ENCODE data around the gene SPATC1L.
"Not testable (repeated sequence)": the region's sequence is repeated elsewhere in the genome, so short reads cannot be mapped to it uniquely, and the experiment has no call there.

Gene SPATC1L

DNA sequence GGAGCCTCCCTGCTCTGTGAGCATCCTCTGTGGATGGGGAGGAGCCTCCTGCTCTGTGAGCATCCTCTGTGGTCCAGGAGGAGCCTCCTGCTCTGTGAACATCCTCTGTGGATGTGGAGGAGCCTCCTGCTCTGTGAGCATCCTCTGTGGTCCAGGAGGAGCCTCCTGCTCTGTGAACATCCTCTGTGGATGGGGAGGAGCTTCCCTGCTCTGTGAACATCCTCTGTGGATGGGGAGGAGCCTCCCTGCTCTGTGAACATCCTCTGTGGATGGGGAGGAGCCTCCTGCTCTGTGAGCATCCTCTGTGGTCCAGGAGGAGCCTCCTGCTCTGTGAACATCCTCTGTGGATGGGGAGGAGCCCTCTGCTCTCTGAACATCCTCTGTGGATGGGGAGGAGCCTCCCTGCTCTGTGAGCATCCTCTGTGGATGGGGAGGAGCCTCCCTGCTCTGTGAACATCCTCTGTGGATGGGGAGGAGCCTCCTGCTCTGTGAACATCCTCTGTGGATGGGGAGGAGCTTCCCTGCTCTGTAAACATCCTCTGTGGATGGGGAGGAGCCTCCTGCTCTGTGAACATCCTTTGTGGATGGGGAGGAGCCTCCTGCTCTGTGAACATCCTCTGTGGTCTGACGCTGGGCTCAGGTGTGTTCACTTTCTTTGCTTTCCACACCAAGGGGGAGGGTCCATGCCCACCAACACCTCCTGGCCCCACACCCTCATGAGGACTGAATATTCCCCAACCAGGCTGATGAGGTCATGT is 13.6 kb downstream of the SPATC1L start:
- ATAC-seq, H3K4me3 Mint-ChIP-seq, DNase-seq, H3K4me1 Mint-ChIP-seq: not testable (repeated sequence)
- H3K9me3 Mint-ChIP-seq = peaks cover 14 to 23% of the 10 kb centered on the region in 2 donors
- H3K27me3 Mint-ChIP-seq = peaks cover 19% of the 10 kb centered on the region
- peak overlapping the region; percentile 29 to 63 for H3K27ac Mint-ChIP-seq

DNA sequence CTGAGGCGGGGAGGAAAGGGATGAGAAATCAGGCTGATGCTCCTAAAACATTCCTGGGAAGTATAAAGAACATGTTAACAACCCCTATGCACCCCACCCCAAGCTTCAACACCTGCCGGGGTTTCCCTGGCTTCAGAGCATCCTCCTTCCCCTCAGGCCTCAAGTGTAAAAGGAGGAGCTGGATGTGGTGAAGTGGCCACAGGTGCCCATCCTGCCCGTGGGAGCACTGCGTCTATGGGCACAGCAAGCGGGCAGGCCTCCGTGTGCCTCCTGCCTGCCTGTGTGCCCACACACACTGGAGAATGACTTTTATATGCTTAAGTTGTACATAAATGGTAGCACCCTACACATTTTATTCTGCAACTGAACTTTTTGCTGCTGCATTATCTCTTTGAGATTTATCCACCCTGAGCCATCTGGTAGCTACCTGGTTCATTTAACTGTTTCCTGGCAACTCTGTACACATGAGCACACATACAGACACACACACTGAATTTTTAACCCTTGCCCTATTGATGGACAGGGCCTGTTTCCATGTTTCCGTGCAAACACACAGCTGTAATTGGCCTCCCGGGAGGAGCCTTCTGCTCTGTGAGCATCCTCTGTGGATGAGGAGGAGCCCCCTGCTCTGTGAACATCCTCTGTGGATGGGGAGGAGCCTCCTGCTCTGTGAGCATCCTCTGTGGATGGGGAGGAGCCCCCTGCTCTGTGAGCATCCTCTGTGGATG is 15.4 kb downstream of the SPATC1L start:
- no peak for ATAC-seq
- H3K4me3 Mint-ChIP-seq = no peak overlapping the region
- H3K9me3 Mint-ChIP-seq = peaks cover 0 to 8% of the 10 kb centered on the region in 2 donors
- peaks cover 5% of the 10 kb centered on the region for H3K27me3 Mint-ChIP-seq
- H3K4me1 Mint-ChIP-seq = peaks cover 8% of the 10 kb centered on the region
- H3K27ac Mint-ChIP-seq = no peak overlapping the region
- DNase-seq = no peak

DNA sequence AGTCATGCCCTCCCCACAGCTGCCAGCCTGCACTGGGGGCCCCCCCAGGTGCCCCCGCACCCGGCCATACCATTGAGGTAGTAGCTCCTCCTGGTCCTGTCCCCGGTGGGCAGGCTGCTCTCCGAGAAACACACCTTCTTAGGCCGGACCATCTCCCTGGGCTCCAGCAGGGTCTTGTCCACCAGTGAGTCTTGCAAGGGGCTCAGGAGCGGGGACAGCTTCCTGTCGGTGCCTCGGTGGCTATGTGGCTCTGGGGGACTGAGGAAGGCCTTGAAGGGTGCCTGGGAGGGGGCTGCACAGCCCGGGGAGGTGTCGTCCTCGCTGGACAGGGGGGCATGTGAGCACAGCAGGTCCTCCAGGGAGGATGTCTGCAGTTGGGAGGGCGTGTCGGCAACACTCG is 16.0 kb downstream of the SPATC1L start:
- H3K27me3 Mint-ChIP-seq = peaks cover 4% of the 10 kb centered on the region
- H3K9me3 Mint-ChIP-seq = peaks cover 0 to 2% of the 10 kb centered on the region in 2 donors
- no peak overlapping the region for H3K27ac Mint-ChIP-seq
- H3K4me1 Mint-ChIP-seq = peaks cover 8% of the 10 kb centered on the region
- no peak for DNase-seq
- no peak overlapping the region for H3K4me3 Mint-ChIP-seq
- ATAC-seq = no peak

DNA sequence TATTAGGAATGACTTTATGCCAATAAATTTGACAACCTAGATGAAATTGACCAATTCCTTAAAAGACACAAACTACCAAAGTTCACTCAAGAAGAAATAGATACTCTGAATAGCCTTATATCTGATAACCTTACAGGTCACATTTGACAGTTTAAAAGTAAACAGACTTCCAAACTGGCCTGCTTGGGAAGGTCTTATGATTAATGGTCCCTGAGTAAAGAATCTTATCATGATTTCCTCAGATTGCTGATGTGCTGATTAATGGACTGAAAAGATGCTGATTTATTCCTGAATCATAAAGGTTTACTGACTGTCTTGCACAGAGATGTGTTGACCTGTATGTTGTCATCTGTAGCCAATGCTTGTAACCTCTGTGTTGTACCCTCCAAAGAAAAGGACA is 19.2 kb downstream of the SPATC1L start:
- DNase-seq (no peak), ATAC-seq (no peak)
- Mint-ChIP-seq H3K4me3 (no peak overlapping the region), H3K9me3 (no peaks in the 10 kb centered on the region), H3K4me1 (no peaks in the 10 kb centered on the region), H3K27me3 (peaks cover 12% of the 10 kb centered on the region), H3K27ac (no peak overlapping the region)

DNA sequence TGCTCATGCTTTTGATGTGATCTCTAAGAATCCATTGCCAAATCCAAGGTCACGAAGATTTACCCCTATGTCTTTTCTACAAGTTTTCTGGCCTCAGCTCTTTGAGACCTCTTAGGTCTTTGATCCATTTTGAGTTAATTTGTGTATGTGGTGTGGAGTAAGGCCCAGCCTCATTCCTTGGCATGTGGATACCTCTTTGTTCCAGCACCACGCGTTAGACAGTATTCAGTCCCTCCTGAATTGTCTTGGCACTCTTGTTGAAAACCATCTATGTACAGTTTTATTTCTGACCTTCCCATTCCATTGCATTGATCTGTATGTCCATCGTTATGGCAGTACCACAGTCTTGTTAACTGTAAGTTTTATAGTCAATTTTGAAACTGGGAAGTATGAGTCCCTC is 20.9 kb downstream of the SPATC1L start:
- H3K9me3 Mint-ChIP-seq = no peaks in the 10 kb centered on the region
- H3K4me3 Mint-ChIP-seq = no peak overlapping the region
- H3K4me1 Mint-ChIP-seq = no peaks in the 10 kb centered on the region
- DNase-seq (no peak), ATAC-seq (no peak)
- H3K27ac Mint-ChIP-seq = no peak overlapping the region
- peaks cover 12% of the 10 kb centered on the region for H3K27me3 Mint-ChIP-seq

DNA sequence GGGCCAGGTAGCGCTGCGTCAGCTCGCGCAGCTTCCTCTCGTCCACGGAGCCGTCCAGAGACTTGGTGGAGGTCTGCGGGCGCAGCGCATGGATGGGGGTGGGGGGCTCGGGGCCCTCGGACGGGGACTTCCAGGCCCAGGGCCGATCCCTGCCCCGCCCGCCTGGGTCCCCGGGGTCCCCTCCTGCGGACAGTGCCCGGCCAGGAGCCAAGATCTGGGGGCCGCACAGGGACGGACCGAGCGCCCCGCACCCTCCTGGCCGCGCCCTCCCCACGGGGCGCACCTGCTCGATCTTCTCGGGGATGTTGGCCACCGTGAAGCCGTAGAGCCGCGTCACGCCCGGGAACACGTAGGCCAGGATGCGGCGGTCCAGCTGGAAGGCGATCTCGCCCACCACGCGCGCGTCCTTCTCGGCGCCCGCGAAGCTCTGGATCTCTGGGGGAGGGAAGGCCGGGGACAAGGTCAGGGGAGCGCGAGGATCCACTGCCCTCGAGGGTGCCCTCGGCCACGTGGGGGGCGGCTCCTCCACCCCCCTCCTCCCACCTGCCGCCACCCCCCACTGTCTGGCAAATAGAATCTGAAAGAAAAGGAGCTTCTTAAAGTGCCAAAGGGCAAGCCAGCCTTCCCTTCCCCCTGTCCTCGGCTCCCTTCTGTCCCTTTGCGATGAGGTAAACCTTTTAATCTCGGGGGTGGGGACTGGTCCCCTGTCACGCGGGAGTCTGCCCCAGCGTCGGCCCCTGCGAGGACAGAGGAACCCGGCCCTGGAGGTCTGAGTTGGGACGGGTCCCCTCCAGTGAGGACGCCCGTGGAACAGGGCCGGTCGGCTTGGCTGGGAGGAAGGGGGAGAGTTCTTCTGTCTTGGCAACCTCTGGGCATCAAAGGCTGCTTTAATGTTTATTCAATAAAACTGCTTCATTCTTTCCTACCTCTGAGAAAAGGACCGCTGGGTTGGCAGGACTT is 22.3 kb downstream of the SPATC1L start:
- H3K4me3 Mint-ChIP-seq = peak overlapping the region in 1 of 2 donors; percentile 23
- peak; percentile 45 for ATAC-seq
- no peak for DNase-seq
- H3K27me3 Mint-ChIP-seq = peaks cover 12% of the 10 kb centered on the region
- H3K9me3 Mint-ChIP-seq = no peaks in the 10 kb centered on the region
- no peak overlapping the region for H3K27ac Mint-ChIP-seq
- no peaks in the 10 kb centered on the region for H3K4me1 Mint-ChIP-seq

DNA sequence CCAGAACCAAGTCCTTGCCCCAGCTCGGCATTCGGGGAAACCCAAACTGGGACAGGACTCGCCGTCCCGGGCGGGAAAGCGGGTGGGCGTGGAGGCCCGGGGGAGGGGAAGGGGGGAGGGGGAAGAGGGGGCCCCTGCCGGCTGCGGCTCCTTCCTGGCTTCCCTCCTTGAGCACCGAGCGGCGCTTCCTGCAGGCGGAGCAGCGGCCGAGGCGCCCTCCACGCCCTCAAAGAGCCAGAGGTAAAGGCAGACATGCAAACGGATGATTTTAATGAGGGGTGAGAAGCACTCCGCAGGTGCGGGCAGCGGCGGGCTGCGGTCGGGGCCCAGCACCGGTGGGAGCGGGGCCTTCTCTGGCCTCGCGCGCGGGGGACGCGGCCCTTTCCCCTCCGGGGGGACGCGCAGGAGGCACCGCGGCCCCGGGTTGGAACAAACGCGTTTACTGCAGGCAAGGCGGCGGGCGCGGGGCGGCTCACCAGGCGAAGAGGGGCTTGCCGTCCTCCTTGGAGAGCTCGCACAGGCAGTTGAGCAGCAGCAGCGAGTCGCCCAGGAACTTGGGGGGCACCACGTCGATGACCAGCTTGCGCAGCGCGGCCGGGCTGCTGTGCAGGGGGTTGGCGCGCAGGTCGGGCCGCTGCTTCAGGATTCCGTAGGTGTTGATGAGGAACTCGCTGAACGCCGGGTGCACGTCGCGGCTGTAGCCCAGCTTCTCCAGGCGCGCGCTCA is 23.2 kb downstream of the SPATC1L start:
- Mint-ChIP-seq H3K27me3 (peaks cover 12% of the 10 kb centered on the region), H3K4me3 (peak overlapping the region in 1 of 2 donors; percentile 57), H3K9me3 (no peaks in the 10 kb centered on the region), H3K27ac (peak overlapping the region in 1 of 2 donors; percentile 63), H3K4me1 (no peaks in the 10 kb centered on the region)
- peak; percentile 62 for ATAC-seq
- no peak for DNase-seq

DNA sequence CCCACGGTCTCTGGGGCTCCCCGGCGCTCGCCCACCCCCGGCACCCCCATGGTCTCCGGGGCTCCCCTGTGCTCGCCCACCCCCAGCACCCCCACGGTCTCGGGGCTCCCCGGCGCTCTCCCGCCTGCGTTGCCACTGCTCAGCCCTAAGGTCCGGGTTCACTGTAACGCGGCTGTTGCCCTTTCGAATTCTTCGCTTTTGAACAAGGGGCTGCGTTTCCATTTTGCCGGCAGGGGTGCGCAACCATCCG is 23.7 kb downstream of the SPATC1L start:
- H3K27me3 Mint-ChIP-seq = peaks cover 12% of the 10 kb centered on the region
- H3K4me1 Mint-ChIP-seq = no peaks in the 10 kb centered on the region
- H3K4me3 Mint-ChIP-seq = no peak overlapping the region
- H3K27ac Mint-ChIP-seq = peak overlapping the region in 1 of 2 donors; percentile 63
- no peak for DNase-seq
- peak; percentile 48 for ATAC-seq
- no peaks in the 10 kb centered on the region for H3K9me3 Mint-ChIP-seq

DNA sequence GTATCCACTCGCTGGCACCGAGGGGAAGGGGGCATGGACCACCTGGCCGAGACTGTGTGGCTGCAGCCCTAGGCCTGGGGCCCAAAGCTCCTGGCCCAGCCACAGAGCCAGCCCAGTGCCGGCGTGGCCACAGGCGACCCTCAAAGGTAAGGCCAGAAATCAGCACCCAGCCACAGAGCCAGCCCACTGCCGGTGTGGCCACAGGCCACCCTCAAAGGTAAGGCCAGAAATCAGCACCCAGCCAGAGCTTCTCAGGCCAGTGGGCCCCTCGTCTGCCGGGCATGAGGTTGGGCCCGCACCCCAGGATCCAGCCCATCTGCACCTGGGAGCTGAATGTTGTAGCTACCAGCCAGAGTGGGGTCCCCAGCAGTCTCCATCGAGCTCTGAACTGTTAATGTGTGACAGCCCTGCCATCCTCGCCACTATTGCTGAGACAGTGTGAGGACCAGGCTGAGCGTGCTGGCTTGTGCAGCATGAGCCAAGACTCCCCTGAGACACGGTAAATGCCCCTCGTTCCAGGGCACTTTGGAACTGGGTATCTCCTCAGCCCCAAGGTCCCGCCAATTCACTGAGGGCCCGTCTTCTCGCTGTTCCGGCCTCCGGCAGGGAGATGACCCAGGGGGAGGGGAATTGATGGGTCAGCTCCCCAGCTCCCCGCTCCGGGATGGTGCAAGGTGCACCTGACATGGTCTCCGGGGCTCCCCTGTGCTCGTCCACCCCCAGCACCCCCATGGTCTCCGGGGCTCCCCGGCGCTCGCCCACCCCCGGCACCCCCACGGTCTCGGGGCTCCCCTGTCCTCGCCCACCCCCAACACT is 24.2 kb downstream of the SPATC1L start:
- Mint-ChIP-seq H3K27me3 (peaks cover 12% of the 10 kb centered on the region), H3K4me1 (no peaks in the 10 kb centered on the region), H3K27ac (no peak overlapping the region), H3K4me3 (no peak overlapping the region), H3K9me3 (no peaks in the 10 kb centered on the region)
- DNase-seq = no peak
- peak; percentile 5 for ATAC-seq

DNA sequence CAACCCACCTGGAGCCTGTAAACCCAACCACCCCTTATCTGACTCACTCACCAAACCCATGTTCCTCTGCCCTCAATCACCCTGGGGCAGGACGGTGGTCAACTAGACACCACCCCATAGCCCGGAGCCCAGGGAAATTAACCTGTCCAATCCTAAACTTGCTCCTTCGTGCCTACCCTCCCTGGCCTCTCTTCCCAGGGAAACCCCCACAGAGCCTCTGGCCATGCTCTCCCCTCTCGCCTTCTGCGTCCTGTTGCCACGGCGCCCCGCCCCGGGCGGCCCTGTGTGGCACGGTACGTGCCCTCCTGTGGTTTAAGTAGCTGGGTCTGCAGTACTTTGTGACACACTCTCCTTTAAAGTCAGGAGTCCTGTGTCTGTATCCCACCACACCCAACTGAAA is 24.9 kb downstream of the SPATC1L start:
- Mint-ChIP-seq H3K4me3 (no peak overlapping the region), H3K9me3 (no peaks in the 10 kb centered on the region), H3K27ac (peak overlapping the region in 1 of 2 donors; percentile 74), H3K4me1 (no peaks in the 10 kb centered on the region), H3K27me3 (peaks cover 12% of the 10 kb centered on the region)
- ATAC-seq (no peak), DNase-seq (no peak)

DNA sequence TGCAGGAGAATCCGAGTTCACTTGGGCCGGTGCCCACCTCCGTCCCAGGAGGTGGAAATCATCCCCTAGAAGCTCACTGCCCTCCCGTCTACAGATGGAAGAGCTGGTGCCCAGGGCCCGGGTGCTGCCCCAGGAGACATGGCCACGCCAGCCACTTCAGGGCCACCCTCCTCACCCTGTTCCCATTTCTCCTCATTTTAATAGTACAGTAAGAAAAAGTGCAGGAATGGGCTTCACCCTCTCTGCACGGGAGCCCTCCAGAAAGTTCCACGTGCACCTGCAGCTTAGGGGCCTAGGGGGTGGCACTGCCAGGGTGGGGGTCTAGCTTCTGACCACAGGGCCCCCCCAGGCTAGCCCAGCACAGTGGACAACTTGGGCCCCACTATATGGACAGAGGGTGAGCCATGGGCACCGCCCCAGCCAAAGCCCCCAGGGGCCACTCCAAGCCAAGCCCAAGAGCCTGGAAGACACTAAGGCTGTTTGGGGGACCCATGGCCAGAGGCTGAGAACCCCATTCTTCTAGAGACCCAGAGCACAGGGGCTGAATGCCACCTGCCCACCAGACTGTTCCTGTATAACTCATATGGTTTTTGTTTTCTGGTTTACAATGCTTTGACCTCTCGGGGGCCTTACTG is 25.5 kb downstream of the SPATC1L start:
- H3K27ac Mint-ChIP-seq = no peak overlapping the region
- H3K9me3 Mint-ChIP-seq = no peaks in the 10 kb centered on the region
- H3K27me3 Mint-ChIP-seq = peaks cover 12% of the 10 kb centered on the region
- DNase-seq (no peak), ATAC-seq (no peak)
- no peaks in the 10 kb centered on the region for H3K4me1 Mint-ChIP-seq
- no peak overlapping the region for H3K4me3 Mint-ChIP-seq

DNA sequence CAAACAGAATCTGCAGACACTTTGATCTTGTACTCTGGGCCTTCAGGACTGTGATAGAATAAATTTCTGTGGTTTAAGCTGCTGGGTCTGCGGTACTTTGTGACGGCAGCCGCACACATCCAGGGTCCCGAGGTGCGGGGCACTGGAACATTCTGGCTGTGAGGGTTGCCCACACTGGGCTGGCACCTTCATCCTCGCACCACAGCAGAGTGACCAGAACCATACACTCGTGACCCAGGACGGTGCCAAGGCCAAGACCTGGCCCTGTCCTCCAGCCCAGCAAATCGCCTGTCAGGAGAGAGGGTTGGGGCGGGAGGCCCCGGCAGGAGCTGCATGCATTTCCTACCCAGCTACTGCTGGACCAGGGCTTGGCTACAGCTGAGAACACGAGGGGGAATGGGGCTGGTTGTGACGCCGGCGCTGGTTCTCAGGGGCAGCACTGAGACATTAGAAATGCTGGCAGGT is 26.2 kb downstream of the SPATC1L start:
- Mint-ChIP-seq H3K4me3 (no peak overlapping the region), H3K27ac (no peak overlapping the region), H3K9me3 (no peaks in the 10 kb centered on the region), H3K27me3 (peaks cover 6% of the 10 kb centered on the region), H3K4me1 (no peaks in the 10 kb centered on the region)
- DNase-seq = no peak
- ATAC-seq = no peak

DNA sequence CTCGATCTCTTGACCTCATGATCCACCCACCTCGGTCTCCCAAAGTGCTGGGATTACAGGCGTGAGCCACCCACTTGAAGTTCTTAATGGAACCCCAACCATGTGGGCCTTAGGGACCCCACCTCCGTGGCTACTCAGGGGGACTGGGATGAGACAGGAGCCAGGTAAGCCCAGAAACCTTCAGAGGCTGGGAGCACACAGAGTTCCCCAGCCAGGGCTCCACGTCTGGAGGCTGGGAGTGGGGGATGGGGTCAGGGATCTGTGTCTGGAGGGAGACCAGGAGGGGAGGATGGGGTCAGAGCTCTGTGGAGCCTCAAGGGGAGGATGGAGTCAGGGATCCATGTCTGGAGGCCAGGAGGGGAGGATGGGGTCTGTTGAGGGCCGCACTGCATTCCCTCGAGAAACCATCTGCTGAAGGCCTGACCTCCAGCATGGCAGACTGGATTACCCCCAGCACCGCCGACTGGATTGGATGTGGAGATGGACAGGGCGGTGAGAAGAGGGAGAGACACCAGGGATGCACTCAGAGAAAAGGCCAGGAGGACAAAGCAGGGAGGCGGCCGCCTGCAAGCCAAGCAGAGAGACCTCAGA is 26.8 kb downstream of the SPATC1L start:
- no peak for DNase-seq
- Mint-ChIP-seq H3K4me3 (no peak overlapping the region), H3K4me1 (no peaks in the 10 kb centered on the region)

DNA sequence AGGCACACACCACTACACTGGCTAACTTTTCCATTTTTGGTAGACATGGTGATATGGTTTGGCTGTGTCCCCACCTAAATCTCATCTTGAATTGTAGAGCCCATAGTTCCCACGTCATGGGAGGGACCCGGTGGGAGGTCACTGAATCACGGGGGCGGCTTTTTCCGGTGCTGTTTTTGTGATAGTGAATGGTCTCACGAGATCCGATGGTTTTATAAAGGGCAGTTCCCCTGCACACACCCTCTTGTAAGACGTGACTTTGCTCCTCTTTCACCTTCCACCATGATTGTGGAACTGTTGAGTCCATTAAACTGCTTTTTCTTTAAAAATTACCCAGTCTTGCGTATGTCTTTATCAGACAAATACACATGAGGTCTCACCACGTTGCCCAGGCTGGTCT is 27.6 kb downstream of the SPATC1L start:
- no peak for DNase-seq
- Mint-ChIP-seq H3K27me3 (no peaks in the 10 kb centered on the region), H3K27ac (no peak overlapping the region), H3K4me1 (no peaks in the 10 kb centered on the region), H3K4me3 (no peak overlapping the region), H3K9me3 (no peaks in the 10 kb centered on the region)
- no peak for ATAC-seq

More for the DNA sequence above, 26.8 kb downstream of the SPATC1L start:
- no peaks in the 10 kb centered on the region for H3K9me3 Mint-ChIP-seq
- no peak for ATAC-seq
- H3K27me3 Mint-ChIP-seq = peaks cover under 1% of the 10 kb centered on the region
- no peak overlapping the region for H3K27ac Mint-ChIP-seq
